ENCODE measurements around the gene HOXB4.

GRCh38 chr17:48600244-48601098 lies 22.3 kb upstream of the HOXB4 start:
- no peak for TF ChIP-seq CTCF (IDR thresholded peaks at IDR 0.05)
- TF ChIP-seq POLR2A (IDR thresholded peaks at IDR 0.05): no peak

Data from Peyer's patch (tissue), 4 donors.